NCI-H146 (cell line): ENCODE measurements around the gene ATP6V0A4.

Source experiments
- DNase-seq: peaks from one replicate; lab custom pipeline; 2025; lab: John Stamatoyannopoulos, UW

ATP6V0A4 gene

GRCh38 chr7:138662076-138662990, 135.7 kb downstream of the ATP6V0A4 start:
- DNase-seq, result no peak

GRCh38 chr7:138661069-138661635, 136.8 kb downstream of the ATP6V0A4 start:
- DNase-seq, result no peak

GRCh38 chr7:138658889-138659288, 139.1 kb downstream of the ATP6V0A4 start:
- DNase-seq, result no peak

DNA sequence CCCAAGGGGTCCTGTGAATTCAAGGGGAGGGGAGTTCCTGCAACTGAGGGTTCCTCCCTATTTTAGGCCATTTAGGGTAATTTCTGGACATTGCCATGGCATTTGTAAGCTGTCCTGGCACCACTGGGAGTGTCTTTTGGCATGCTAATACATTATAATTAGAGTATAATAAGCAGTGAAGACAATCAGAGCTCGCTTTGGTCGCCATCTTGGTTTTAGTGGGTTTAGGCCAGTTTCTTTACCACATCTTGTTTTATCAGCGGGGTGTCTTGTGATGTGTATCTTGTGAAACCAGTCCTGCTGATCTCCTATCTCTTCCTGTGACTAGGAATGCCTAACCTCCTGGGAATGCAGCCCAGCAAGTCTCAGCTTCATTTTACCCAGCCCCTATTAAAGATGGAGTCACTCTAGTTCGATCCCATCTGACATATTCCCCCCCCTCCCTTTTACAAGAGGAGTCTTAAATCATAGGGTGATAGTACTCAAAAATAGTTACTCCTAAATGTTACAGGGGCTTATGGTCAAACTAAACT, 140.1 kb downstream of the ATP6V0A4 start:
- DNase-seq, result no peak

- DNase-seq, result no peak
These were observed 141.0 kb downstream of the ATP6V0A4 start for GRCh38 chr7:138656952-138657351.
